DMS153 treated with DMSO at 0.1 percent for 48 hours (cell line): ENCODE results near the gene ZNF536.

ENCODE experiments used
- DNase-seq: peaks from one replicate; lab custom pipeline; 2025; ENCODE audit not compliant: unreplicated experiment; lab: John Stamatoyannopoulos, UW

ZNF536 gene

DNA sequence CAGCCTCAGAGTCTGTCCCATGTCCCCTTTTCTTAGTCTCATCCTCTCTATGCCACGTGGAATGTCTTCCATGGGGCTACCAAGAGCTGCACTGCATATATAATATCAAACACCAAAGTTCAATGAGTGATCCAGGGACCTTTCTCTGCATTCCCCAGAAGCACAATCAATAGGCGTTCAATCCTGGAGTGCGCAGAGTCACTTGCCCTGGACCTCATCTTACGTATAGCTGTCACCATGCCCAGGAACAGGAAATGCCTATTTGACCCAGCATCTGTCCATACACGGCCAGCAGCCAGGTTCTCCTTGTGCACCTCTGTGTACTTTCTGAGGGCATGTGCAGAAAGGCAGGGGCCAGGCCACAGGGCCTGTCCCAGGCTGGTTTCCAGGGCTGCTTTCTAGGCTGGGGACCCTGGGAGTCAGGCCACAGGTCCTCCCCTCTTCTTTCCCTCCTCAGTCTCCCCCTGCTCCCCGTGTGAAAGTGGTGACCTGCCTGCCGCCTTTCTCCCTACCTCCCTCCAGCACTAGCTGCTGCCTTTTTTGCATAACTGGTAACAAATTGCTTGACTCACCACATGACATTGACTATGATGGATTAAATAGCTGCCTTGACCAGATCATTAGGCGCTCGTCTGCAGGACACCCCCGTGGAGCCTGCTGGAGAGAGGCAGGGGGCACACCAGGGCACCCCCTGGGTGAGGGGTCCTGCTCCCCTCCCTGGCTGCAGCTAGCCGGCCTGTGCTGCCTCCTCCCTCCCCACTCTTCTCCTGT is 222.0 kb downstream of the ZNF536 start:
- DNase-seq = no peak

- no peak for DNase-seq
Observed at GRCh38 chr19:30596268-30596667, 224.1 kb downstream of the ZNF536 start.

GRCh38 chr19:30596813-30597399 is 224.7 kb downstream of the ZNF536 start:
- DNase-seq = no peak

DNA sequence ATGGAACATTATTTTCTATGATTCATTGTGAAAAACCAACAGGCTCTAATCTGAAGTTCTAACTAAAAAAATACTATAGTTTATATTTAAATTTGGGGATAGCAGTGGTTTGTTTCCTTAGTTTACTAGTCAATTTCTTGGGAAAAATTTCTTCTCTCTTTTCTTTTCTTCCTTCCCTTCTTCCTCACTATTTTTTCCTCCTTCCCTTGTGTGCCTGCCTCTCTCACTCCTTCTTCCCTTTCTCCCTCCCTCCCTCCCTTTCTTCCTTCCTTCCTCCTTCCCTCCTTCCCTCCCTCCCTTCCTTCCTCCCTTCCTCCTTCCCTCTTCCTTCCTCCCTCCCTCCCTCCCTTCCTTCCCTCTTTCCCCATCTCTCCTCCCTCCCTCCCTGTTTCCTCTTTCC is 226.5 kb downstream of the ZNF536 start:
- no peak for DNase-seq

DNA sequence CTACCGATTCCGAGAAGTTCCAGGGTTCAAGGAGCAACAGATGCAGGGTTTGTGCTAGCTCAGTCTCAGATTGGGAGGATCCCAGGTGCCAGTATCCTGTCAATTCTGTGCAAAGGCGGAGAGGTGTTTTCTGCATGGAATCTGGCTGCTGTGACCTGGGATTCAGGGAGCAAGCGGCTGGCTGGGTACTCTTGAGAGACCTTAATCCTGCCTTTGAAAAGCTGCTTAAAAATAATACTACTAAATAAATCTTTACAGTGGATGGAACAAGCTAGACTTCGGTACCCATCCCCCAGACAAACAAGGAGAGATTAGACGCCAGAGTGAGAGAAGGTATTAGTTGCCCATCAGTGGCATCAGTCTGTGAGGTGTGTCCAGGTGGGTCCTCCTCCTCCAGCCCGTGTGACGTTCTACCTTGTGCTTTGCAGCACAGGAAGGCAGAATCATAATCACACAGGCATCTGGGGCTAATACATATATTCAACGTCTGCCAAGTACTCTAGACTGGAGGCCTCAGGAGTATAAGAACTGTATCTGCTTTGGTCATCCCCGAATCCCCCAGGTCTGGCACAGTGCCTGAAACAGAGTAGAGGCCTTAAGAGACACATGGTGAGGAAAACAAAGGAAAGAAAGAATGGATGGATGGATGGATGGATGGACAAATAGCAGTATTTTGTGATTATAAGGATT is 230.6 kb downstream of the ZNF536 start:
- no peak for DNase-seq

GRCh38 chr19:30604657-30605056 is 232.5 kb downstream of the ZNF536 start:
- DNase-seq = no peak

DNA sequence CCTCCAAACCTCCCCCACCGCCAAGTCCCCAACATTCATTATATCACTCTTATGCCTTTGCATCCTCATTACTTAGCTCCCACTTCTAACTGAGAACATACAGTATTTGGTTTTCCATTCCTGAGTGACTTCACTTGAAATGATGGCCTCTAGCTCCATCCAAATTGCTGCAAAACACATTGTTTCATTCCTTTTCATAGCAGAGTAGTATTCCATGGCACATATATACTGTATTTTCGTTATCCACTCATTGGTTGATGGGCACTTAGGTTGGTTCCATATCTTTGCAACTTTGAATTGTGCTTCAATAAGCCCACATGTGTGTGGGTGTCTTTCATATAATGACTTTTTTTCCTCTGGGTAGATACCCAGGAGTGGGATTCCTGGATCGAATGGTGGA is 233.1 kb downstream of the ZNF536 start:
- DNase-seq = no peak

DNA sequence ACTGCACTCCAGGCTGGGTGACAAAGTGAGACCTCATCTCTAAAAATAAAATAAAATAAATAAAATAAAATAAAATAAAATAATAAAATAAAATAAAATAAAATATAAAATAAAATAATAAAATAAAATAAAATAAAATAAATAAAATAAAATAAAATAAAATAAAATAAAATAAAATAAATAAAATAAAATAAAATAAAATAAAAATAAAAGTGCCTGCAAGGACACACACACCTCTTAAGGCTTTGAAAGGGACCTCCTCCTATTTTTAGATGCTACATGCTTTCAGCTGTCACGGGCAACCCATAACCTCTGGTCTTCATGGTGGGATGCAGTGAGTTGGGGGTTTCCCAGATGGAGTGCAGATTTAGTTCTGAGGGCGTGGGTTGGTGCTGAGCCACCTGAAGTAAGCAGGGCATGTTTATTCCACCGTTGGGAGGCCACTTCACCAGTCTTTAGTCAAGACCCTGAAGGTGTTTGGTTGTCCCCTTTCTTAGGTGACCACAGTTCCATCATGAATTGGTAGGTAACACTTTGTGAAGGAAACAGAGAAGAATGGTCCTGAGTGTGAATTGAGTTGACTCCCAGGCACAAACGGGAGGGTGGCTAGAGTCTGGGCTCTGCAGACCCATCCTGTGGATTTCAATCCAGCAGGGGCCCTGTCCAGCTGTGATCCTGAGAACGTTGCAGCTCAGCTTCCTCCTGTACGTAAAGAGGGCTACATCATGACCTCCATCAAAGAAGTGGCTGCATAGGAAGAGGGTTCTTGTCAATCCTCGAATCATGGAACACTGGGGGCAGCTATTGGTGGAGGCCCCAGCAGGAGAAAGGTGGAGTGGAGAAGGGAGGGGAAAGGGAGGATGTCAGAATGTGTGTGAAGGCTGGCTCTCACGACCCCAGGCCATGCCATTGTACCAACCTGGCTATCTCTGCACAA is 234.2 kb downstream of the ZNF536 start:
- no peak for DNase-seq
